ENCODE results near the gene FOXD4L1.
"Not testable (repeated sequence)": the region's sequence is repeated elsewhere in the genome, so short reads cannot be mapped to it uniquely, and the experiment has no call there.

DNA sequence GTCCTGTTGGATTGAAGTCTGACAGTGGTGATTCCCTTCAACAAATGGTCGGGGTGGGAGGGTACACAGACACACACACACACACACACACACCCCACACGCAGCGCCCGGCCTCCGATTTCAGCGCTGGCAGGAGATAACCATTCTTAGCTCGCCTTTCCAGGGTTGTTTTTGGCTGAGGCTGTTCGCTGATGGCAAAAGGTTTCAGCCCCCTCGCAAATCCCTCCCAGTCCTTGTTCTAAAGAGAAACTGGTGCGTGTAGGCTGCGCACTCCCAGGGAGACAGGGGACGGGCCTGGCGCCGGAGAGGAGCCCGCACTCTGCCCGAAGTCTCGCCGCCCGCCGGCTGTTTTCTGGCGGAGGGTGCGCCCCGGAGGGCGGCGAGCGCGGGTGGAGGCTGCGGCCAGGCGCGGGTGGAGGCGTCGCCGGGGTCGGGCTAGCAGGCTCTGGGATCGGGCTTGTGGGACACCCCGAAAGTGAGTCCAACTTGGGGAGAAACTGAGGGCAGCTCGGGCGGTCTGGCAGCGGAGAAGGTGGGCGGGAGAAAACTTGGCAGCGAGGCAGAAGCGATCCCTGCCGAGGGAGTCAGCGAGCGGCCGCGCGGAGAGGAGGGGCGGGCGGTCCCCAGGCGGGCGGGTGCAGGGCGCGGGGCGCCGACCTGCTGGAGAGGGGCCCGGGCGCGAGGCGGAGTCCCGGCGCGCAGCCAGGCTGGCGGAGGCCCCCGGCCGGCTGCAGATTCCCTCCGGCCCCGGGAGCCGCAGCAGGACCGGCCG lies 42.9 kb downstream of the FOXD4L1 start:
- TF ChIP-seq, protein P1, sequence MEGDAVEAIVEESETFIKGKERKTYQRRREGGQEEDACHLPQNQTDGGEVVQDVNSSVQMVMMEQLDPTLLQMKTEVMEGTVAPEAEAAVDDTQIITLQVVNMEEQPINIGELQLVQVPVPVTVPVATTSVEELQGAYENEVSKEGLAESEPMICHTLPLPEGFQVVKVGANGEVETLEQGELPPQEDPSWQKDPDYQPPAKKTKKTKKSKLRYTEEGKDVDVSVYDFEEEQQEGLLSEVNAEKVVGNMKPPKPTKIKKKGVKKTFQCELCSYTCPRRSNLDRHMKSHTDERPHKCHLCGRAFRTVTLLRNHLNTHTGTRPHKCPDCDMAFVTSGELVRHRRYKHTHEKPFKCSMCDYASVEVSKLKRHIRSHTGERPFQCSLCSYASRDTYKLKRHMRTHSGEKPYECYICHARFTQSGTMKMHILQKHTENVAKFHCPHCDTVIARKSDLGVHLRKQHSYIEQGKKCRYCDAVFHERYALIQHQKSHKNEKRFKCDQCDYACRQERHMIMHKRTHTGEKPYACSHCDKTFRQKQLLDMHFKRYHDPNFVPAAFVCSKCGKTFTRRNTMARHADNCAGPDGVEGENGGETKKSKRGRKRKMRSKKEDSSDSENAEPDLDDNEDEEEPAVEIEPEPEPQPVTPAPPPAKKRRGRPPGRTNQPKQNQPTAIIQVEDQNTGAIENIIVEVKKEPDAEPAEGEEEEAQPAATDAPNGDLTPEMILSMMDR (IDR thresholded peaks at IDR 0.05; ENCODE audit: low read depth, low read length, poor library complexity, severe bottlenecking): not testable (repeated sequence)
- not testable (repeated sequence) for TF ChIP-seq EZH2phosphoT487 (IDR thresholded peaks at IDR 0.05; ENCODE audit: borderline replicate concordance, low read length)

All from DOHH2 (cell line).